Prostate gland (tissue), 2 donors: ENCODE results near the gene CHRNA4. TPM values are rescaled to one million over a fixed set of nuclear protein-coding genes. Genes with fewer than 3 reads are reported as not detected.

Source experiments
- DNase-seq: peaks from one replicate; pipeline ENCODE4 v3.0.0-alpha.2; 2019; ENCODE audit warnings: low spot score
- H3K27ac ChIP-seq, 2 donors: fragments of 200-600 bp; sonication (generic); 2 replicates each; pipeline ENCODE4 v1.5.1; 2017 to 2019
- H3K27me3 ChIP-seq: fragments of 200-600 bp; sonication (generic); replicated peaks from 2 replicates; pipeline ENCODE4 v1.5.1; 2019; ENCODE audit not compliant: insufficient read depth
- H3K36me3 ChIP-seq, 2 donors: fragments of 200-600 bp; sonication (generic); 1 replicate in 1 of 2; 2 replicates in 1 of 2; pipeline versions ENCODE4 v1.5.1 to v1.8.1; 2017 to 2019
- H3K4me1 ChIP-seq: fragments of 200-600 bp; sonication (generic); replicated peaks from 2 replicates; pipeline ENCODE4 v1.5.1; 2019
- H3K4me3 ChIP-seq, 2 donors: fragments of 200-600 bp; sonication (generic); 2 replicates each; pipeline ENCODE4 v1.5.1; 2017 to 2019
- H3K9me3 ChIP-seq: fragments of 200-600 bp; sonication (generic); 2 replicates; pipeline ENCODE4 v1.5.1; 2017
- CTCF ChIP-seq, 4 experiments: fragments of 200-600 bp in 2 of 4; fragments of 450-650 bp in 2 of 4; sonication (generic) in 2 of 4; IDR thresholded peaks; 1 replicate in 3 of 4; 2 replicates in 1 of 4; pipeline ENCODE4 v1.5.1; 2016 to 2019; ENCODE audit warnings: antibody characterized with exemption in 4 of 4, mild to moderate bottlenecking in 2 of 4, moderate library complexity in 2 of 4
- POLR2A ChIP-seq: fragments of 450-650 bp; IDR thresholded peaks from one replicate; pipeline ENCODE4 v1.6.1; 2016; ENCODE audit warnings: antibody characterized with exemption, mild to moderate bottlenecking
- POLR2AphosphoS5 ChIP-seq: sonication (generic); formaldehyde crosslinking; IDR thresholded peaks from one replicate; pipeline ENCODE4 v1.6.1; 2017; ENCODE audit warnings: antibody characterized with exemption
- WGBS: methylation state at CpG from one replicate; pipeline ENCODE4 v1.1.5; 2018; 5-methylcytosine and 5-hydroxymethylcytosine counted together
- intact Hi-C: fragments of 100-400 bp; cut with DNase I; formaldehyde crosslinking; loops from one replicate; pipeline ENCODE4 v1.14.2; 2022
- total RNA-seq, 2 donors: library from RNA; depleted of rRNA; stranded (reverse); fragments of >200 nt; gene quantifications; one replicate each; pipeline ENCODE4 v1.1.0, GENCODE V29; 2016

CHRNA4 gene
- total RNA-seq, 2 donors from 2014 or later = 7.2 TPM; not detected in 1

GRCh38 chr20:63378626-63379025 lies 17.5 kb upstream of the CHRNA4 start:
- WGBS = 60% methylated on average over 12 of the region's 12 CpGs

GRCh38 chr20:63377951-63378381 lies 16.8 kb upstream of the CHRNA4 start:
- Histone ChIP-seq H3K4me3 (no peak overlapping the region), H3K27ac (no peak overlapping the region), H3K9me3 (no peaks in the 10 kb centered on the region), H3K27me3 (peaks cover 29% of the 10 kb centered on the region), H3K36me3 (no peaks in the 10 kb centered on the region), H3K4me1 (no peaks in the 10 kb centered on the region)
- intact Hi-C loops = no loop called here
- 44% methylated on average over 14 of the region's 15 CpGs for whole genome bisulfite sequencing
- no peak for DNase-seq
- TF ChIP-seq CTCF (IDR thresholded peaks at IDR 0.05) (no peak), POLR2AphosphoS5 (no peak), POLR2A (no peak)

More at GRCh38 chr20:63378626-63379025, 17.5 kb upstream of the CHRNA4 start:
- Histone ChIP-seq H3K4me3 (no peak overlapping the region), H3K36me3 (no peaks in the 10 kb centered on the region), H3K27me3 (peaks cover 29% of the 10 kb centered on the region), H3K4me1 (no peaks in the 10 kb centered on the region), H3K9me3 (no peaks in the 10 kb centered on the region), H3K27ac (no peak overlapping the region)
- intact Hi-C loops = no loop called here
- no peak for DNase-seq
- TF ChIP-seq POLR2AphosphoS5 (no peak), CTCF (IDR thresholded peaks at IDR 0.05) (no peak), POLR2A (no peak)

DNA sequence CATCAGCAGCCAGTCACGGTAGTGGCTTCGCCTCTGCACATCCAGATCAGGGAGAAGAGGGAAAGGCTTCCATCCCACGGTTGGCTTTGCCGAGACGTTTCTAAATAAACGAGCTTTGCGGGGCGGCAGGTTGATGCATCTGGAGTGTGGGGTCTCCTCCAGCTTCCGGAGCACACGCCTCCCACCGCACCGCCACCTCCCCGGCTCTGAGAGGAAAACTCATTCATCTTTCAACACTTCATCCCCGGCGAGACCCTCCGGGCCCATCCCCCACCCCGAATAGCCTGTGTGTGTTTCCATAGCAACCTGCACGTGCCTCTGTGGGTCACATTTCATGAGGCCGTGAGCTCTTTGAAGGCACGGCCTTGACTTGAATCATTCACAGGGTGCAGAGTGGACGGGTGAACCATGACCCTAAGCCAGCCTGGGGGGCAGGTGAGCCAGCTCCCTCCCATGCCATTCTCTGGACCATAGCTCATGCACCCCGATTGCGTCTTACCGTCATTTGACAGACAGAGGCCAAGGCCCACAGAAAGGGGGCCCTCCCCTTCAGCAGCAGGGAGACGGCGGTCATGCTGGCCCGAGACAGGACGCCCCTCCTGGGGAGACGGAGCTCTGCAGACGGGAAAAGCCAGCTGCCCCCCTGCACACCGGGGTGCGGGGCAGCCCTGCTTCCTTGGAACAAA lies 16.2 kb upstream of the CHRNA4 start:
- no peaks in the 10 kb centered on the region for H3K9me3 ChIP-seq
- H3K27ac ChIP-seq = no peak overlapping the region
- no peak for DNase-seq
- WGBS = 16% methylated on average over 32 of the region's 32 CpGs
- intact Hi-C loops = no loop called here
- no peaks in the 10 kb centered on the region for H3K36me3 ChIP-seq
- H3K4me1 ChIP-seq = no peaks in the 10 kb centered on the region
- TF ChIP-seq CTCF (IDR thresholded peaks at IDR 0.05) = no peak
- no peak for TF ChIP-seq POLR2A
- TF ChIP-seq POLR2AphosphoS5 = no peak
- peaks cover 26% of the 10 kb centered on the region for H3K27me3 ChIP-seq
- H3K4me3 ChIP-seq = no peak overlapping the region

DNA sequence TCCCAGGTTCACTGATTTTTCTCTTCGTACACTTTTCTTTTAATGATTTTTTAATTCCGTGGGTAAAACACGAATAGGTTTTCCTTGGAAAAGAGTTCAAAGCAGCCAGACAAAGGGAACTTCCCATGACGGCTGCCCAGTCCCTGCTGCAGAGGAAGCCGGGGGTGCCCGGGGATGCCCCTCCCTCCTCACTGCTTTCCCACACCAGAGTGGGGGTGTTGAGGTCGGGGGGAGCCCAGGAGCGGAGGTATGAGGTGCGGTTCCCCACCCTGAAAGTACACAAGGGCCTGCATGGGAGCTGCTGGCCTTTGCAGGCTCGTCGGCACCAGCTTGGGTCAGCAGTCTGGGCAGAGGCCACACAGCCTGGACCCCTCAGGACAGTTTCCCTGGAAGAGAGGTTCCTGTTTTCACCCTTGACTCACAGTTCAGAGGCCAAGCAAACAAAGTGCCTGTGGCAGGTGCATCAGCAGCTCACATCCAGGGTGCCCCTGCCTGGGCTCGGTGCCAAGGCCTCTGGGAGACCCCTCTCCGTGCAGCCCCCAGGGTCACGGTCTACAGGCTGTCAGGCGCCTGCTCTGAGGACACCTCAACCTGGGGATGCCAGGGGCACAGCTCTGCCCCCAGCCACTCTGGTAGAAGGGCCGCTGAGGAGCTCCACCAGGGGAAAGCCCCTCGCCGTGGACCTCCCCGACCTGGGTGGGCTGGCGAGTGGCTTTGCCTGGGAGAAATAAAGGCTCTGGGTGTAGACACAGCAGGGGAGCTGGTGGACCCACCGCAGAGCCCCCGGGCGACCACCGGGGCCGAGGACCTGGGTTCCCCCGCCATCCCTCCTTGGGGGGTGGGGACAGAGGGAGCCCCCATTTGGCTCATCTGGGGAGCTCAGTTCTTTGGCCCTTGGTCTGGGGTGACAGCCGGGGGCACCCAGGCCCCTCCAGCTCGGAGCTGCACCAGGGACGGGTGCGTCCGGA lies 15.4 kb upstream of the CHRNA4 start:
- Histone ChIP-seq H3K4me3 (no peak overlapping the region), H3K4me1 (no peaks in the 10 kb centered on the region), H3K9me3 (no peaks in the 10 kb centered on the region), H3K27me3 (peaks cover 26% of the 10 kb centered on the region), H3K27ac (no peak overlapping the region), H3K36me3 (no peaks in the 10 kb centered on the region)
- TF ChIP-seq CTCF (IDR thresholded peaks at IDR 0.05) = no peak
- no peak for TF ChIP-seq POLR2A
- no peak for TF ChIP-seq POLR2AphosphoS5
- intact Hi-C loops = no loop called here
- DNase-seq = no peak
- 39% methylated on average over 26 of the region's 31 CpGs for WGBS
